GM21786 (cell line): ENCODE data around the gene JTB.
"Not testable (repeated sequence)": the region's sequence is repeated elsewhere in the genome, so short reads cannot be mapped to it uniquely, and the experiment has no call there.

ENCODE experiments used
- ATAC-seq: cut with Tn5 transposase; IDR thresholded peaks from one replicate; pipeline ENCODE4 v1.9.1; 2021; ENCODE audit not compliant: unreplicated experiment

Gene JTB

DNA sequence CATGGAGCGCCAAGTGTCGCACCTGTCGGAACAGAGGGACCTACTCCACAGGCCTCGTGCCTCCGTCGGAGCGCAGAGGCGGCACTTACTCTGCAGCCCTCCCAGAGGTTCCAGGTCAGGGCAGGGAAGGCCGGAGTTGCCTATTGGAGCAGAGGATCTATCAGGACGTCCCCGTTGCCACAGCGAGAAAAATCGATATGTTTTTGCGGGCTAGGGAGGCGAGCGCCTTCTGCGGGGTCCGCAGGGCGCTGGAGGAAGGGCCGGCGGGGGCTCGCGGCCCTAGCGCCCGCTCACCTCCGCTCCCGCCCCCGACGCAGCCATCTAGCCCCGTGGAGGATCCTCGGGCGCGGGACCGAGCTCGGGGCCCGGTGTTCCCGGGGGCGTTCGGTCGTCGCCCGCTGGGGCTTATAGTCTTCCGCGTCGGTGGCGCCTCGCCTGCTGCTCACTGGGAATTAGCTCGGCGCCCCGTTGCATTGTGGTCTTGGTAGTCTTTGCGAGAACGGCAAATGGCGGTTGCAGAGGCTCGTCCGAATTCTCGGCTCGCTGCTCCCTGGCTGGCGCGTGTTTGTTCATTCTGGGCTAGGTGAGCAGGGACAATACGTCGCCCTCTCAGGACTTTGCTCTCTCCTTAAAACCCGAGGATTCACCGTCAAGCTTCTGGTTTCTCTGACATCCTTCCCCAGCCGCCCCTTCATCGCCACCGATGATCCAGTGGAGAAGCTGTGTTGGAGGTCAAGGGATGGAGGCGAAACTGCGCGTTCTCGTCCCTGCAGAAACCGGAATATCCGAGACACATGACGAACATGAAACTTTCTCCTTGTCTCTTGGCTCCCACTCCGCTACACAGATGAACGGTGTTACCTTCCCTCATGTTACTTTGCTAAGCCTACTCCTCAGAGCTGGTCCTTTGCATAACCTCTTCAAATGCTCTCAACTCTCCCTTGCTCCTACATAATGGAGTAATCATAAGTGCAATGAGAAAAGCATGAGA is at the start of gene JTB:
JTB (minus strand) TSS at position 425 of the 991 bp plus-strand sequence; CDS start at position 3, 422 bp downstream.
- ATAC-seq, result peak; percentile 78

DNA sequence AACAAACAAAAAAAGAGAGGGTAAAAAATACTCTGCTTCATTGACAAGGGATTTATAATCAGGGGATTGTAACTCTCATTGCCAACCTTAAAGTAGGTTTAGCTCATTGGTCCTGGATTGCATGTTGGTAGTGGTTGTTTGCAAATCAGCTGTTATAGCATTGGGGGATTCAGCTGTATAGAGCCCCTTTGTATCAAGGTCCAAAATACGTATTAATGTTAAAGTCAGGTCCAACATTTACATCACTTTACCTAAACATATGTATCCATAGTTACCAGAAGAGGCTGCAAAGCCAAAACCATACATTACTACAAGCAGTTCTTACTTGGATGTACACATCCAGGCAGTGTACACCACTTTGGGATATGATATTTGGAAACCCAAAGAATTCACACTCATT is 42.5 kb upstream of the JTB start:
- no peak for ATAC-seq

DNA sequence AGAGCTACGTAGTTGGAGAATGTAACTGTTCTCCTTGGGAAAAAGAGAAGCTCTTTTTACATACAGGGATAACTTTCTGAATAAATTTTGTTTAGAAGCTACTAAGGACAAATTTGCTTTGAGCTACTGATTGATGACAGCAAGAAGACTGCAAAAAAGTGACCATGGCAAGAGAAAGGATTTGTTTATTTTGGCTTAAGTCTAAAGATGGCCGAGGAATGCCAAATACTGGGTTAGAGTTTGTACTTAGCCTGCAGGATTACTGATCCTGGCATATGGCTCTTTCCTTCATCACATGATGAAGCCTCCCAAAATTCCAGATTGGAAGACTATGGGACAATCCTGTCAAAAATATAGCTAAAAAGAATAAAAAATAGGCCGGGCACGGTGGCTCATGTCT is 41.8 kb upstream of the JTB start:
- ATAC-seq, result no peak

DNA sequence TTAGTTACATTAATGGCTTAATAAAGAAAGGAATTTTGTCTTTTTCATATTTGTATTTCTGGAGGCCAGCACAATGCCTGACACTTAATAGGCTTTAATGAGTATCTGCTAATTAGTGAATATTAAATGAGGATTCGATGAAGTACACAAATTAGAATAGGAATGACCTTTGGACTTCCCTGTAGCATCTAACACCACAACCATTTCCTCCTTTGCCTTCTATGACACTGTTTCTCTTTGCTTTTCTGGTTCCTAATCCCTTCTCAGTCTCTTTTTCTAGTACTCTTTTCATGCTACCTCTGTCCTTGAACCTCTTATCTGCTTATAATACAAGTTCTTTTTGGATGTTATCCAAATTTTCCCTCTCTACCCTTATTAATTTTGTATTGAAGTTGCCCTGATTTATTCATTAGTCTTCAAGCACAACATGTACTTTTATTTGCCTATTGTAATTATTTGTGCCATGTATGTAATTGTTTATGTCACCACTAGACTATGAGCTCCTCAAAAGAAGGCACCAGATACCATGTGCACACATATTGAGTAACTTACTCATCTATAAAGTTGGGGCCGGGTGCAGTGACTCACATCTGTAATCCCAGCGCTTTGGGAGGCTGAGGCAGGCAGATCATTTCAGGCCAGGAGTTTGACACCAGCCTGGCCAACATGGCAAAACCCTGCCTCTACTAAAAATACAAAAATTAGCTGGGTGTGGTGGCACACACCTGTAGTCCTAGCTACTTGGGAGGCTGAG is 36.9 kb upstream of the JTB start:
- ATAC-seq, result no peak

DNA sequence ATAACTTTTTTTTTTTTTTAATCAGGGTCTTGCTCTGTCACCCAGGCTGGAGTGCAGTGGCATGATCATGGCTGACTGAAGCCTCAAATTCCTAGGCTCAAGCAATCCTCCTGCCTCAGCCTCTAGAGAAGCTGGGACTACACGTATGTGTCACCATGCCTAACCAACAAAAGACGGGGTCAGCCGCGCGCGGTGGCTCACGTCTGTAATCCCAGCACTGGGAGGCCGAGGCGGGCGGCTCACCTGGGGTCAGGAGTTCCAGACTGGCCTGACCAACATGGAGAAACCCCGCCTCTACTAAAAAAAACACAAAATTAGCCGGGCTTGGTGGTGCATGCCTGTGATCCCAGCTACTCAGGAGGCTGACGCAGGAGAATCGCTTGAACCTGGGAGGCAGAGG is 35.1 kb upstream of the JTB start:
- not testable (repeated sequence) for ATAC-seq

DNA sequence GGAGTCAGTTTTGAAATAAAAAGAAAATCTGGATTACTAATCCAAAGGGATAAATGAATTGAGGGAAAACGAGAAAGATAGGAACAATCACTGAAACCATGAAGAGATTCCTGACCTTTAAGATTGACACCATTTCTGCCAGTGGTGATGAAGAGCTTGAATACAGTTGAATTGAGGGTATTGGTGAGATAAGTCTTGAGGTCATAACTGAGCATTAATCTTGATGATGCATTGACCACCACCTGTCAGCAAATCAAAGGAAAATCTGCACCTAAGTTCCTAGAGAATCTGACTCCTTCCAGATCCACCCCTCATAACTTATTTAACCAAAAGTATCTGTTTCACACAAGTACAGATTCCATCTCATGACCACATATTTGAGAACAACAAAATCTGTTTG is 34.7 kb upstream of the JTB start:
- ATAC-seq, result no peak

DNA sequence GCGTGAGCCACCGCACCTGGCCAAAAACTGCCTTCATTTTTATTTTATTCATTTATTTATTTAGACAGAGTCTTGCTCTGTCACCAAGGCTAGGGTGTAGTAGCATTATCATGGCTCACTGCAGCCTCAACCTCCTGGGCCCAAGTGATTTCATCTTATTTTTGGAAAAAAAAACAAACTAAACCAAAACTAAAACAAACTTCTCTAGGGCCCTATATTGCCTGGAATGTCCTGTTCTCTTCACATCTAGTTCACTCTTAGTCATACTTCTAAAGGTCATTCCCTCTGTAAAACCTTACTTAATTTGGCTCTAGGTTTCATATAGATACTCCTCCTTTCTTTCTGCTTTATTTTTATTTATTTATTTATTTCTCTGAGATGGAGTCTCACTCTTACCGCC is 28.7 kb upstream of the JTB start:
- no peak for ATAC-seq

DNA sequence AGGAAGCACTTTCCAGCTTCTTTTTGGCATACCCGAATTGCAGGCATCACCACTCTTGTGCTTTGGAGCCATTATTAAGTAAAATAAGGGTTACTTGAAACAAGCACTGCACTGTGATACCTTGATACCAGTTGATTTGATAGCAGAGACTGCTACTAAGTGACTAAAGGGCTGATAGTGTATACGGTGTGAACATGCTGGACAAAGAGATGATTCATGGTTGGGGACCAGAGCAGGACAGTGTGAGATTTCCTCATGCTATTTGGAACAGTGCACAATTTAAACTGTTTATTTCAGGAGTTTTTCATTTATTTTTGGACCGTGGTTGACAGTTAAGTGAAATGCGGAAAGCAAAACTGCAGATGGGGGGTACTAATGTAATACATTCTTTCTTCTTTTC is 22.9 kb upstream of the JTB start:
- no peak for ATAC-seq

DNA sequence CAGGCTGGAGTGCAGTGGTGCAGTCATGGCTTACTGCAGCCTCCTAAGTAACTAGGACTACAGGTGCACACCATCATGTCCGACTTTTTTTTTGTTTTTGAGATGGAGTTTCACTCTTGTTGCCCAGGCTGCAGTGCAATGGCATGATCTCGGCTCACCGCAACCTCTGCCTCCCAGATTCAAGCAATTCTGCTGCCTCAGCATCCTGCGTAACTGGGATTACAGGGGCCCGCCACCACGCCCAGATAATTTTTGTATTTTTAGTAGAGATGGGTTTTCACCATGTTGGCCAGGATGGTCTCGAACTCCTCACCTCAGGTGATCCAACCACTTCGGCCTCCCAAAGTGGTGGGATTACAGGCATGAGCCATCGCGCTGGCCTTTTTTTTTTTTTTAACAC is 19.4 kb upstream of the JTB start:
- not testable (repeated sequence) for ATAC-seq

DNA sequence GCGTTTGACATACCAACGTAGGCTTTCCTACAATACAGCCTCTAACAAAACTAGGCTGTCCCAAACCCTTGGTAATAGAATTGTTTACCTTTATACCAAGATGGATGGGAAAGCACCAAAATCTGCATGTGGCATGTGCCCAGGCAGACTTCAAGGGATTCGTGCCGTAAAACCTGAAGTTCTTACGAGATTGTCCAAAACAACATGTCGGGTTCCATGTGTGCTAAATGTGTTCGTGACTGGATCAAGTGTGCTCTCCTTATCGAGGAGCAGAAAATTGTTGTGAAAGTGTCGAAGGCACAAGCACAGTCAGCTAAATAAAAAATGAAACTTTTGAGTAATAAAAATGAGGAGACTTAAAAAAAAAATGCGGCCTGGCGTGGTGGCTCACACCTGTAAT is 18.2 kb upstream of the JTB start:
- ATAC-seq, result no peak

DNA sequence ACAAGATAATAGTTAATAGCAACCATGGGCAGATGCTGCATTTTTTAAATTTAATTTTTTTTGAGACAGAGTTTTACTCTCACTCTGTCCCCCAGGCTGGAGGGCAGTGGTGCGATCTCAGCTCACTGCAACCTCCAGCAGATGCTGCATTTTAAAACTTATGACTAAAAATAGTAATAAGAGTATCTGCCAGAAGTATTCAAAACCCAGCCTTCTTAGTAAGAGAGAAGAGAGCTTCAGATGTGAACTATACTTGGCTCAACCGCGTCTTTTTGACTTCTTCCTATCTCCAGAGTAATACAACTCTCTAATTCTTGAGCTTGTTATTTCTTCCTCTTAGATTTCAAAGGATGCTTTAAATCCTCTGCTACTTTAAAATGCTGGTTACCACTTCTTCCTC is 17.7 kb upstream of the JTB start:
- ATAC-seq, result no peak

DNA sequence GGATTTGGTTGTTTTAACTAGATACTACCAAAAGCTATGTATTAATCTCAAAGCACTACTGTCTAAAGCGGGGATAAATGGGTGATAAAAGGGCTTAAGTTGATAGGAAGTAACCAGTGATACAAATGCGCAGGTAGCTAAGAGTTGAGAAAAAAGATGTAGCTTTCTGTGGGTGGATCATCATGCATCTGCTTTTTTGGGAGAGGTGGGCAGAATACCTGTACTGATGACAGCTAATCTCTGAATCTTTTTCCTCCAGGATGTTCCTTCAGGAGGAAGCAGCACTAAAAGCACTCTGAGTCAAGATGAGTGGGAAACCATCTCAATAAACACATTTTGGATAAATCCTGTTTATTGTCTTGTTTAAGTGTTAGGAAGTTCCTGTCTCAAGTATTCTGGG is 14.3 kb upstream of the JTB start:
- ATAC-seq, result no peak

DNA sequence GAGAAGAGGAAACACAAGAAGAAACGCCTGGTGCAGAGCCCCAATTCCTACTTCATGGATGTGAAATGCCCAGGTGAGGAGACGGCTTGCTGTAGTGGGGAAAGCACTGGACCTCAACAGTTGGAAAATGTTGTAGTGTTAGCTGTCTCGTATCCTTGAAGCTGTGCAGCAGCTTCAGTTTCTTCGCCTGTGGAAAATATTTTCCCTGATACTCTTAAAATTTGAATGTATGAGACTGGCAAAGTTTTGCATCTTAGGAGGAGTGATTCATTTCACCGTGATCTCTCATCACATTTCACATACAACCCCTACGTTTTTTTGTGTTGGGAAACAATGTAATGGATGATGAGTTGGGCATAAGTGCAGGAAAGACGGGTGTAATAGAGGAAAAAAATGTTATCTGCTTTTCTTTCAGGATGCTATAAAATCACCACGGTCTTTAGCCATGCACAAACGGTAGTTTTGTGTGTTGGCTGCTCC is 13.7 kb upstream of the JTB start:
- ATAC-seq, result no peak

DNA sequence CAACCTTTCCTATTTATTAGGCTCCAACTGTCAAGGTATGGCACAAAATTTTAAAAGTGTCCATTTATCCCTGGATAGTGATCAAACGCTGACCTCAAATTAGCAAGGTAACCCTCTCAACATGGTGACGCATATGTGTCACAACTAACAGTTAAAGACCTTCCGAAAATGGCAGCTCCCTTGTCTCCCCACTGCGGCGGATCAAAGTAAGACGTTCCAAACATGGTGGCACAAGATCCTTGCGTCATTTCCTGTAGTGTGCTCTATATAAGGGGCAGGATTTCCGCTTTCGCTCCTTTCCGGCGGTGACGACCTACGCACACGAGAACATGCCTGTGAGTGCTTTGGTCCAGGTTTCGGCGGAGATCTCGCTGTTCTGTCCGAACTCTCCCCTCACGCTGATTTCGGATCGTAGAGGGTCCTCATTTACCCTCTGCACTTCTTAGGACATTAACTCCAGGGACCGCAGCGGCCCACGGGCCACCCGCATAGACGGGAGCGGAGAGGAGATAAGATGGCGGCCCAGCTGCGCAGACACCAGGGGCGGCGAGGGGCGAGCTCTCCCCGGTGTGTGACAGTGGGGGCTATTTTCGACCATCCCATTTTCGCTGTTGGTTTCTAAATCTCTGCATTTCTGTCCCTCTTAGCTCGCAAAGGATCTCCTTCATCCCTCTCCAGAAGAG is 13.1 kb upstream of the JTB start, which contains the start of gene RPS27:
RPS27 (plus strand) TSS at position 295 of the 683 bp plus-strand sequence; CDS start at position 330, 35 bp downstream.
- peak; percentile 87 for ATAC-seq

DNA sequence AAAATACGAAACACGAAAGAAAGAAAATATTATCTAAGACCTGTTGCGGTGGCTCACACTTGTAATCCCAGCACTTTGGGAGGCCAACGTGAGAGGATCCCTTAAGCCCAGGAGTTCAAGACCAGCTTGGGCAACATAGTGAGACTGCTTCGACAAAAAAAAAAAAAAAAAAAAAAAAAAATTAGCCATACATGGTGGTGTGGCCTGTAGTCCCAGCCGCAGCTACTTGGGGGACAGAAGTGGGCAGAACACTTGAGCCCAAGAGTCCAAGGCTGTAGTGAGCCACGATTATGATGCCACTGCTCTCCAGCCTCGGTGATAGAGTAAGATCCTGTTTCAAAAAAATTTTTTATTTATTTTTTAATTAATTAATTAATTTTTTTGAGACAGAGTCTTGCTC is 10.1 kb upstream of the JTB start:
- no peak for ATAC-seq

DNA sequence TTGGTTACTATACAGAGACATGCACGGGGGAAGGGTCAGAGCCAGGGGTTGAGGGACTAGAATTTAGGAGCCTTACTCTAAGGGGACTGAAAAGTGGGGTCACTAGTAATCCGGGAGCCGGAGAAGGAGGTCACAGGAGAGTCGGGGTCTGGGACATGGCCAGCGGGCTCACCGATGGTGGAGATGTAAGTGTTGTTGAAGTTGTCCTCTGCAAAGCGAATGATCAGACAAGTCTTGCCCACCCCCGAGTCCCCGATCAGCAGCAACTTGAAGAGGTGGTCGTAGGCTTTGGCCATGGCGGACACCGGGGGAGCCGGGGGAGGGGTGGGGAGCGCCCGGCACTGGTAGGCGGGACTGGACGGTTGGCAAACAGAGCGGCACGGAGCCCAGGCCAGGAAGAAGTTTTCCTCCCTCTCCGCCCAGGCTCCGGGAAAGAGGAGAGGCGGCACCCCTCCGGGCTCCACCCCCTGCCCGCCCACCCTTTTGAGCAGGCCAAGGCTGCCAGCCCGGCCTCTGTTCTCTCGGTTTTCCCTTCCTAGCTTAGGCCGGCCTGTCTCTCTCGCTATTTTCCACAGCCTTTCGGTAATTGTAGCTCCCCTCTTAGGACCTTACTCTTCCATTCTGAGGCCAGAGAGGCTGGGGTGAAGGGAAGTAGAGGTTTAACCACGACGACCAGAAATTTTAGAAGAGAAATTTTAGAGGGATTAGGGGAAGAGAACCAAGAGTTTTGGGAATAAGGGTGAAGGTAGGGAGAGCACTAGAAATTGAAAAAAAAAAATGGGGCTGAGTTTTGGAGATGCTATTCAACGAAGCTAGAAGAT is 8.7 kb upstream of the JTB start, which contains the start of gene RAB13:
RAB13 (minus strand) TSS at position 399 of the 821 bp plus-strand sequence; CDS start at position 296, 103 bp downstream.
- no peak for ATAC-seq

DNA sequence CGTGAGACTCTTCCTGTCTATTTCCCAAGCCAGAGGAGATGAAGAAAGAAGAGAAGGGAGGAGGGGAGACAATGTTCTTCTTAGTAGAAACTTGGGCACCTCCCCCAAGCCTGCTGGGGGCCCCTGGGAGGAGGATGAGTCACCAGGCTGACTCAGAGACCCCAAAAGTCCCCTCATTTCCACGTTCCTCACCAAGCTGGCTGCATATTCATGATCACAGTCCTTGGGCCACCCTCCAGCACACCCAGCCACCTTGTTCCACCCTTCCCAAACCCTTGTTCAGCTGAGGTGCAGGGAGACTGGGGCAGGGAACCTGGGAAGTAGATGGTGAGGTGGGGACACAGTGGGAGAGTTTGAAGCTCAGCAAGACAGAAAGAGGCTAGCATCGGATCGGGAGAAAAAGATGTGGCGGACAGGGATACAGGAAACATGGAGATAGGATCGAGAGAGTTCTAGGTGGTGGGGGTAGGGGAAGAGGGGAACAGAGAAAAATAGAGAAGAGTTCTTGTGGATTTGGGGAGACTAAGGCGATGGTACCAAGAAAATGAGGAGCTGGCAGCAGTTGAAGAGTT is 8.0 kb upstream of the JTB start:
- ATAC-seq, result no peak

DNA sequence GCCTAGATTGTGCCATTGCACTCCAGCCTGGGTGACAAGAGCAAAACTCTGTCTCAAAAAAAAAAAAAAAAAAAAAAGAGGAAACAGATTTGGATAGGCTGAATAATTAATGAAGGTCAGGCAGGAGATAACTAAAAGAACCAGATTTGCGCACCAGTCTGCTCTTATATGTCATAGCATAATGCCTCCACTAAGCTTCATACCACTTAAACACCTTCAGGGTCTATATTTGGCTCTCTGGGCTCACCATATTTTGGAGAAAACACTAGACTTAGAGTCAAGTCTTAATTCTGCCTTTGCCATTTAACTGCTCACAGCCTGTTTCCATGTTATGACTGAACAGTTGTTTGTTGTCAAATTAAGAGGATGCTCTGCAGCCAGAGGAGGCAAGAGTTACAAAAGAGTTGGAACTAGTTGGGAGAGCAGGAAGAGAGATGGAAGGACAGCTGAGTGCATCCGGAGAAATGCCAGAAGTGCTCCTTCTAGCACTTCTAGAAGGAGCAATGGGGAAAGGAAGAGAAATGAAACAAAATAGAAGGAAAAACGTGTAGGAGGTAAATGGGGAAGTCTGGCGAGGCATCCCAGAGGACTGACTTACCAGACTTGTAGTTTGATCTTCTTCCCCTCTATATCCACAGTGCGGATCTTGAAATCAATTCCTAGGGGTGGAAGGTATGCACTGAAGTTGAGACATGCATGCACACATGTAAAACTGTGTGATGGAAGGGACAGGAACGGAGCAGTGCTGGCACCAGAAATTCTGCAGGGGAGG is 6.8 kb upstream of the JTB start:
- no peak for ATAC-seq

DNA sequence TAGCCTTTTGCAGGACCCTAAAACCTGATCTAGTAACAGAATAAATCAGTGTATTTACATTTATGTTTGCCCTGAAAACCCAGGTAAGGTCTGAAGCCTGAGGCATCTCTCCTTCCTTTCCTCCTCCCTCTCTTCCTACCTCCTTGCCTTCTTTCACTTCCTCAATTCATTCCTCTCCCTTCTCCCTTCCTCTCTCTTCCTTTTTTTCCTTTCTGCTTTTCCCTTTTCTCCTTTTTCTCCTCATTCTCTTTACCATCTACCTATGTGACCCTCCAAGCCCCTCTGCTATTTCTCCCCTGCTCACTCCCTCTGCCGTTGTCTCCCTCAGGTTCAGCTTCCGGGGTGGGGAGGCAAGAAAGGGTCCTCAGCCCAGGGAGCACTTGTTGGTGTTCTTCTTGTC is 4.3 kb upstream of the JTB start:
- ATAC-seq, result not testable (repeated sequence)
